Stimulated activated CD4-positive, alpha-beta T cell treated with anti-CD3 and anti-CD28 coated beads, Interleukin-4, amount 100 ng/mL, for 1 hour (primary cell): Measurements from ENCODE around the gene NUMB.

Experiments
- DNase-seq: peaks from one replicate; pipeline ENCODE4 v3.0.0-alpha.2; 2020

The NUMB gene

DNA sequence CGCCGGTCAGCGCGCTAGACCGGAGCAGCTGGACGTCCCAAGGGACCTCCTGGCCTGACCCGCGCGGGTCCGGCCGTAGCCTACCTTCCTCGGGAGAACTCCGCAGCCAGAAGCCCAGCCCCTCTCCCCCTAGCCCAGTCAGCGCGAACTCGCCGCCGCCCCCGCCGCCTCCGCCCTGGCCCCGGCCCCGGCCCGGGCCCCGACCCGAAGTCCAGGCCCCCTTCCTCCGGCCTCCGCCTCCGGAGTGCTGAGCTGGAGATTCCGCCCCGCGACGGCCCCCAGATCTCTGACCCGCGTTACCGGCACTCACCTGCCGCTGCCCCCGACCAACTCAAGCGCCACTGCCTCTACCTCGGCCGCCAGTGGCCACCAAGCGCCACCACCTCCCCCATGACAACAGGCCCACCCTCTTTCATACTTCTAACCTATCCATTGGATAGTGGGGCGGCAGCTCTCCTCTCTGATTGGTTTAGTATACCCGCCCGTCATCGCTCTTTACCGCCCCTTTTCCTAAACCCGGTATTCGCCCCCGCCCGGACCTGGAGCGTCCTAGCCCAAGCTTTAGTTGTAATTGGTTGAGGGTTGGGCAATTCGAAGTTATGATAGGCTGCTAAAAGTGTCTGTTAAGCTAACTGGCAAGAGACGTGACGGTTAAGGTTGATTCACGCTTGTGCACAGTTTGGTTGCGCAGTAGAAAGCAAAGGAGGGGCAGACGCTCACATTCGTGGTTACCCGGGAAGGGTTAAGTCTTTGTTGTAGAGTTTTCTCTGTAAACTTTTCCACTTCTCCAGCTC lies at the start of gene NUMB:
Gene NUMB, minus strand, starts transcription at position 364 of the 794 bp plus-strand sequence. CDS start 102,795 bp downstream, outside the sequence.
- peak; percentile 90 for DNase-seq

DNA sequence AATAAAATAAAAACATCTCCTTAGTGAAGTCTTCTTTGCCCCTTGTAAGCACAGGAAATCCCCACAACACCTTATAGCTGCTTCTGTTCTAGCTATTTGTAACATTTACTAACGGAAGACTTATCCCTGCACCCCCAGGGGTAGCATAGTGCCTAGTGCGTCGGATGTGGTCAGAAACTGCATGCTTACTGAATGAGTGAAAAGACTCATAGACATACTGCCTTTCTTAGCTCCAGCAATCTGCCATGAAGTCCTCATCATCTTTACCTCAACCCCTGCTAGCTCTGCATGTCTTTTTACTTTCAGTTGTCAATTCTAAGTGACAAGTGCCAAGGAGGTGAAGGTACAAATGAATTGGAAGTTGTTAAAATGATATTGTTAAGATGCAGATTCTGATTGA lies 45.3 kb upstream of the NUMB start:
- no peak for DNase-seq

DNA sequence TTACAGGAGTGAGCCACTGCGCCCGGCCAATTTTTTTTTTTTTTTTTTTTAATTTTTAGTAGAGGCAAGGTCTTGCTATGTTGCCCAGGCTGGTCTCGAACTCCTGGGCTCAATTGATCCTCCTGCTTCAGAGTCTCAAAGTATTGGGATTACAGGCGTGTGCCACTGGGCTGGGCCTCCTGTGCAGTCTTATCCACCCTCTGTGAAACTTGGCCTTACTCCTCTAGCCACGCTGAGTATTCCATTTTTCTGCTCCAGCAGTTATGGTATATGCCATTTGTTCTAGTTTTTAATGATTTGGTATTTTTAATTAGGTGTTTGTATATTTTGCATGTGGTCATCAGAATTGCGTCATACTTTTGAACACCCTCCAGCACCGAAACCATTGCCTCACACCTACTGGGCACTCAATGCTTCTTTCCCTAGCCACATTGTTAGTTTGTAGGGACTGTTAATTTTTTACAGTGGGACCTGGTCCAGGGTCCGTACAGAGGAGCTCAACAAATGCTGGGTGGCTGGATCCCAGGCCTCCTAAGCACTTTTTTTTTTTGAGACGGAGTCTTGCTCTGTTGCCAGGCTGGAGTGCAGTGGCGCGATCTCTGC lies 43.8 kb upstream of the NUMB start:
- no peak for DNase-seq

DNA sequence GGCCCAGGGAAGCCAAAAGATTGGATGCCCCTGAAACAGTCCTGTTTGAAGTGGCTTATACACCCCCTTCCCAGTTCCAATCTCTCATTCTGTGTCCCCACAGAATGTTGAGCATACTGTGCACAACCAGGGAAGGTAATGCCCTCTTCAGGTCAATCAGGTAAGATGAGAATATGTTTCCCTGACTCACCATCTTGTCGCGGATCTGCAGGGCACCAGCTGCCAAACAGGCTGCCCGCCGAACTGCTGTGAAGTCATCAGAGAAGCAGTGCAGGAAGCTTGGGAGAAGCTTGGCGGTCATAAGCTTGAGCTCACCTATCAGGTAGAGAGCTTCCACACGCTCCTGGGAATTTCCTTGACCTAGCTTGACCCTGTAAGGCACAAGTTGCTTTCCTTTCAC lies 42.0 kb upstream of the NUMB start:
- DNase-seq = no peak

DNA sequence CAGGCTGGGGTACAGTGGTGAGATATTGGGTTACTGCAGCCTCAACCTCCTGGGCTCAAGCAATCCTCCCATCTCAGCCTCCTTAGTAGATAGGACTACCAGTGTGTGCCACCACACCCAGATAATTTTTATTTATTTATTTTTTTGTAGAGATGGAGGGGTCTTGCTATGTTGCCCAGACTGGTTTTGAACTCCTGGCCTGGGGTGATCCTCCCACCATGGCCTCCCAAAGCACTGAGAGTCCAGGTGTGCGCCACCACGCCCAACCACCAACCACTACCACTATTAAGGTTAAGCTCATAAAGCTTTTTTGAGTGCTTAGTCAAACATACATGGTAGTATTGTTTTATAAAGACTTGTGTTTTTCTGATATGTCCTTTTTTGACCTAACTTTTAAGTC lies 36.2 kb upstream of the NUMB start:
- DNase-seq = no peak

DNA sequence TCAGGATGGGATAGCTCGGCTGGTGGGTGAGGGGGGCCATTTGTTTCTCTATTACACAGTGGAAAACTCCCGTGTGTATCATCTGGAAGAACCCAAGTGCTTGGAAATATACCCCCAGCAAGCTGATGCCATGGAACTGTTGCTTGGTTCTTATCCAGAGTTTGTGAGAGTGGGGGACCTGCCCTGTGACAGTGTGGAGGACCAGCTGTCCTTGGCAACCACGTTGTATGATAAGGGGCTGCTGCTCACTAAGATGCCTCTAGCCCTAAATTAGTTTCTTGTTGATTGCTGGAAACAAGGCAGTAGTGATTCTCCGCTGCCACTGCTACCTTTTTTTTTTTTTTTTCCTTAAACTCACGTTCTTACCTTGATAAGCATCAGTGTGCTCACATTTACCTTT lies 34.3 kb upstream of the NUMB start:
- DNase-seq = no peak

DNA sequence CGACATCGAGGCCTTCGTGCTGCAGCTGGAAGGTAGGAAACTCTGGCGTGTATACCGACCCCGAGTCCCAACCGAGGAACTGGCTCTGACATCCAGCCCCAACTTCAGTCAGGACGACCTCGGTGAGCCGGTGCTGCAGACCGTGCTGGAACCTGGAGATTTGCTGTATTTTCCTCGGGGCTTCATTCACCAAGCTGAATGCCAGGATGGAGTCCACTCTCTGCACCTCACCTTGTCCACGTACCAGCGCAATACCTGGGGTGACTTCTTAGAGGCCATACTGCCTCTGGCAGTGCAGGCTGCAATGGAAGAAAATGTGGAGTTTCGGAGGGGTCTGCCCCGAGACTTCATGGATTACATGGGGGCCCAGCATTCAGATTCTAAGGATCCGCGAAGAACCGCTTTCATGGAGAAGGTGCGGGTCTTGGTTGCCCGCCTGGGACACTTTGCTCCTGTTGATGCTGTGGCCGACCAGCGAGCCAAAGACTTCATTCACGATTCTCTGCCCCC lies 33.8 kb upstream of the NUMB start:
- DNase-seq = no peak

DNA sequence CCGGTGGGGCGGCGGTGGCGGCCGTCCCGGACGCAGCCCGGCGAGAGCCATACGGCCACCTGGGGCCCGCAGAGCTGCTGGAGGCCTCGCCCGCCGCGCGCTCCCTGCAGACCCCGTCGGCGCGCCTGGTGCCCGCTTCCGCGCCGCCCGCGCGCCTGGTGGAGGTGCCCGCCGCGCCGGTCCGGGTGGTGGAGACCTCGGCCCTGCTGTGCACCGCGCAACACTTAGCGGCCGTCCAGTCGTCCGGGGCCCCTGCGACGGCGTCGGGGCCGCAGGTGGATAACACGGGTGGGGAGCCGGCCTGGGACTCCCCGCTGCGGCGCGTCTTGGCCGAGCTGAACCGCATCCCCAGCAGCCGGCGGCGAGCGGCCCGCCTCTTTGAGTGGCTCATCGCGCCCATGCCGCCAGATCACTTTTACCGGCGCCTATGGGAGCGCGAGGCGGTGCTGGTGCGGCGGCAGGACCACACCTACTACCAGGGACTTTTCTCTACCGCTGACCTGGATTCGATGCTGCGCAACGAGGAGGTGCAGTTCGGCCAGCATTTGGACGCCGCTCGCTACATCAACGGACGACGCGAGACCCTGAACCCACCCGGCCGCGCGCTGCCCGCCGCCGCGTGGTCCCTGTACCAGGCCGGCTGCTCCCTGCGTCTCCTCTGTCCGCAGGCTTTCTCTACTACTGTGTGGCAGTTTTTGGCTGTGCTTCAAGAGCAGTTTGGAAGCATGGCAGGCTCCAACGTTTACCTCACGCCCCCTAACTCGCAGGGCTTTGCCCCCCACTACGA lies 33.1 kb upstream of the NUMB start:
- DNase-seq = peak; percentile 73

DNA sequence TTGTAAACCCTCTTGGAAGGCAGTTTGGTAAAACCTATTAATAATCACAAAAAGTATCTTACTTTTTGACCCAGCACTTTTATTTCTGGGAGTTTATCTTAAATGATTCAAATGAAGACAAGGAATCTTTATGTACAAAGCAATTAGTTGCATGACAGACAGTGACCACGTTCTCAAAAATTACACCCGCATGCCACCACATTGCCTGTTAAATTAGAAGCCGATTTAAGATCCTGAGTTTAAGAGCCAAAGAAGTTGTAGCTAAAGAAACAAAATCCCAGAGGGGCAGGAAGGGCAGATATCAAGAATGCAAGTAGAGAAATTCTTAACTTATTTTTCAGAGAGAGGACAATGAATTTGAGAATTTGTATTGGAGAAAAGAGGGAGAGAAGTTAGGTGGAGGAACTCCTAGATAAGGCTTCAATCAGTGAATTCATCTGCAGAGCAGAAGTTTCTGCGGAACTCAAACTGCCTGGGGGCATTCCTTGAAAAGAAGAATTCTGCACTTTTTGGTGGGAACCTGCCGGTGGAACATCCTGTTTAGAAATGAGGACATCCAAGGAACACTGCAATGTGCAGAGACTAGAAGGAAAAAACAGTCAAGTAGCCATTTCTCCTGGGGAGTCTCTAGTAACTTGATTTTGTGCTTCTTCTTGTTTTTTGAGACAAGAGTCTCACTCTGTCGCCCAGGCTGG lies 31.3 kb upstream of the NUMB start:
- no peak for DNase-seq

DNA sequence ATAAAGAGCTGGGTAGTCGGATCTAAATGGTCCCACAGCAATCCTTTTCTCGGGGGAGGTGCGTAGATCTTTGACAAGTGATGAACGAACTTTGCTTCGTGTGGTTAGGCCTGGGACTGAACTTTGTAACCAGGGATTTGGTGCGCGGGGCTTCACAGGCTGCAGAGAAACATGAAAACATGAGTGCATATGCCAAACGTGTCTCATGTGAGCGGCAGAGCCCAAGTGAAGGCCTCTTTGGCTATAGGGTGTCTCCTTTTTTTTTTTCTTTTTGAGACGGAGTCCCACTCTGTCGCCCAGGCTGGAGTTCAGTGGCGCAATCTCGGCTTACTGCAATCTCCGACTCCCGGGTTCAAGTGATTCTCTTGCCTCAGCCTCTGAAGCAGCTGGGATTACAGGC lies 20.3 kb upstream of the NUMB start:
- no peak for DNase-seq

DNA sequence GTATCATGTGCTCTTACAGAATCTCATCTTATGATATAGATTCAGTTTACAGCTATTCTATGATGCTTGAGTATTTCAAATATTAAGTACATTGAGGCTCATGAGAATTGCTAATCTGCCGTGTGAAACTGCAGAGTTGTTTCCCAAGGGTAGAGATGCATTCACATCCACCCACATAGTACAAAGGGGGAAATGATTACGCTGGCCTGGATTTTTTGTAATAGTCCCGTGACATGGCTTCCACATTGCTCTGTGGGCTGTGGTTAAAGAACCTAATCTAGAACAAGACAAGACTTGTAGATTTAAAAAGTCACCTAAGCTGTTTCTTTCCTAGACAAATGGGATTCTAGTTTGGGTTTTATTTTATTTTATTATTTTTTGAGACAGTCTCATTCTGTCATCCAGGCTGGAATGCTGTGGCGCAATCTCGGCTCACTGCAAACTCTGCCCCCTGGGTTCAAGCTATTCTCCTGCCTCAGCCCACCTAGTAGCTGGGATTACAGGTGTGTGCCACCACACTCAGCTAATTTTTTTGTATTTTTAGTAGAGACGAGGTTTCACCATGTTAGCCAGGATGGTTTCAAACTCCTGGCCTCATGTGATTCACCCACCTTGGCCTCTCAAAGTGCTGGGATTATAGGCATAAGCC lies 19.4 kb upstream of the NUMB start:
- DNase-seq = no peak

DNA sequence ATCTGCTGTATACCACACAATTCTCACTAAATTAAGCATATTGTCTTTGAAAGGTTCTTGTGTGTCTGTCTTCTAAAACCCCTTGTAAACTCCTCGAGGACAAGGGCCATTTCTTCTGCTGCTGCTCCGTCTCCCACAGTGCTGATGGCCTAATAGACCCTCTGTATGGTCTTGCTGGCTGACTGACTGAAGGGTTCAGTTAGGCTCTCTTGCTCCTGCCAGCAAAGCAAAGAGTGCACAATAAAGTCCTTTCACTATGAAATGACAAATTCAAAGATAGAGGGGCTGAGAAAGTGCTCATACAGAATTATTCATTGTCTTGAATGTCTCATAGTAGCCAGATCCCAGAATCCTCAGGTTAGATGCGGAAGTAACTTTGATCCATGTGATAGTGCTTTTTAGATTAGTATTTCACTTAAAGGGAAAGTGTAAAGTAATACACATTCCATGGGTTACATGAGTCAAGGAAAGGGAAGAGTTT lies 18.1 kb upstream of the NUMB start:
- no peak for DNase-seq

DNA sequence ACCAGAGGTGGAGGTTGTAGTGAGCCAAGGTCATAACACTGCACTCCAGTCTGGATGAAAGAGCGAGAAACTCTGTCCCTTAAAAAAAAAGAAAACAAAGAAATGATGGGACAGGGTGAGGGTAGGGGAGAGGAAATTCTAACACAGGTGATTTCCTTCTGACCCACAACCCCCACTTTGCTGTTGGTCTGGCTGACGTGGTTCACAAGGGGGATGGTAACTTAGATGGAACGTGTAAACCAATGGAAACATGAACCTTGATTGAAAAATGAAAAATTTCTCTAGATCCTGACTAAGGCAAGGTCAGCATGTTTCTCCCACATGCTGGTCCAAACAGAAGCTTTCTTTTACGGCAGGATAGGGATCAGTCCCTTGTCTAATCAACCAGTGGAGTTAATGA lies 16.6 kb upstream of the NUMB start:
- DNase-seq = no peak

DNA sequence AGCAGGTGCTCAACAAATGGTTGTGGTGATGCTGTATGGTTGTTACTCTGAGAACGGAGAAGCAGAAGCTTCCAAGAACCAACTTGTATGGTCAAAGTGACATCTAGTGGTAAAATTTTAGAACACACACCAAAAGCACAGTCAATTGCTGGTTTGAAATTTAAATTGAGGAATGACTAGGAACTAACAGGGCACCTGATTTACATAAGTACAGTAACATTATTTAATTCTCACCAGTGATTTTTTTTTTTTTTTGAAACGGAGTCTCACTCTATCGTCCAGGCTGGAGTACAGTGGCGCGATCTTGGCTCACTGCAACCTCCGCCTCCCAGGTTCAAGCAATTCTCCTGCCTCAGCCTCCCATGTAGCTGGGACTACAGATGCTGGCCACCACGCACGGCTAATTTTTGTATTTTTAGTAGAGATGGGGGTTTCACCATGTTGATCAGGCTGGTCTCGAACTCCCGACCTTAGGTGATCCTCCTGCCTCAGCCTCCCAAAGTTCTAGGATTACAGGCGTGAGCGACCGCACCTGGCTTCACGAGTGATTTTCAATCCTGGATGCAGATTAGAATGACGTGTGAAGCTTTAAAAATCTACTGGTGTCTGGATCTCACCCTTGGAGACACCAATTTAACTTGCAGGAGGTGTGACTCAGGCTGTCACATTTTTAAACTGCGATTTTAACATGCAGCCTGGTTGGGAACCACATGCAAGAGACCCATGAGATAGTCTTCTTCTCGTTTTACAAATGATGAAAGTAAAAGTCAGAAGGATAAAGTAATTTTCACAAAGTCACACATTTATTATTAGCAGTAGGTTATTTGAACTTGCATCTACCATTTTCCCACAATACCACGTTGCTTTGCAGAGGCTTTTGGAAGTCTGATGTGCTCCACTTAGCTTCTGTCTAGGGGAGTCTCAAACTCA lies 14.1 kb upstream of the NUMB start:
- DNase-seq = no peak

DNA sequence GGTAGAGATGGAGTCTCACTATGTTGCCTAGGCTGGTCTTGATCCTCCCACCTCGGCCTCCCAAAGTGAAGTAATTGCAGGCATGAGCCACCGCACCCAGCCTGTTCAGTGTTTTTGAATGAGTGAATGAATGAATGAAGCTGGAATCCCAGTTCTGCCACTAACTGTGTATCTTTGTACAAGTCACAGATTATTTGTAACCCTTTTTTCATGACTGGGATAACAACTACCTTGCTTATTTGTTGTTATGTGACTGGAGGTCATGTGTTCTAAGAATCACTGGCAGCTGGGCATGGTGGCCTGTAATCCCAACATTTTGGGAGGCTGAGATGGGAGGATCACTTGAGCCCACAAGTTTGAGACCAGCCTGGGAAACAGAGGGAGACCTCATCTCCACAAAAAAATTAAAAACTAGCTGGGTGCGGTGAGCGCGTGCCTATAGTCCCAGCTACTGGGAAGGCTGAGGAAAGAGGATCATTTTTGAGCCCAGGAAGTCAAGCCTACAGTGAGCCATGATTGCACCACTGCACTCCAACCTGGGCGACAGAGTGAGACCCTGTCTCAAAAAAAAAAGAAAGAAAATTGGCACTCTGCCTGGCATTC lies 13.3 kb upstream of the NUMB start:
- DNase-seq = no peak

DNA sequence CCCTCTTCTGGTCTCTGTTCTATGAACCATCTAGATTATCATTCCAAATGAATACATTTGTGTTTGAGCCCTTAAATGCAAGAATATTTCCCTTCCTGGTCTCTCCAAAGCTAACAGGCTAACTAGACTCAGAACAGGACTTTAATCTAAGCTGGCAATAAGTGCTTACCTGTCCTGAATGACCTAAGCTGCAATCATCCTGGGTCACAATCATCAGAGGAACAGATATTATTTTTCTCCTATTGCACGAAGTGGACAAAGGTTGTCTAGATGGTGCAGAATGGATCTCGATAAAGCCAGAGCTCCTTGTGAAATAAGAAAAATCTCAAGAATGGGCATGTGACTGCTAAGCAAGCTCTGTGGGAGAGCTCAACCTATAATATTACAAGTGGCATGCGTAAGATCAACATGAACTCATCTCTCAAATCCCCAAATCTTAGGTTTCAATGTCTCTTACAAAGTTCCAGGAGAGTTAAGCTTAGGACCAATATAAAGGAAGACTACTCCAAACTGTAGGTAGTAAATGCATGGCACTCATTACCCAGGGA lies 10.6 kb upstream of the NUMB start:
- no peak for DNase-seq

DNA sequence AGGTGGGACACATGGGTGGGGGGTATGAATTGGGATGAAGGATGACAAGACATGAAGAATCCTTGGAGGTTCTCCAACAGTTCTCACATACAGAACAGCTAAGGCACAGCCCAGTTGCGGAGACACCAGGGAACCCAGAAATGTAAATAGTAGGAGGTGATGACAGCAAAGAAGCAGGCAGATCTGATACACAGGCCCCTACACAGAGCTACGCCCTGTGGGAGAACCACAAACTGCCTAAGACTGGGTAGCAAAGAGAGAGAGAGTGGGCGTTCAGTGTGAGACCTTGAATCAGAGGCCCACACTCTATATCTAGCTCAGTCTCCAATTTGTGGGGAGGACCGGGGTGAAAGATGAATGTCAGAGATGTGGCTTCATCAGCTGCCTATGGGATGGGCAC lies 9.5 kb upstream of the NUMB start:
- peak; percentile 31 for DNase-seq

DNA sequence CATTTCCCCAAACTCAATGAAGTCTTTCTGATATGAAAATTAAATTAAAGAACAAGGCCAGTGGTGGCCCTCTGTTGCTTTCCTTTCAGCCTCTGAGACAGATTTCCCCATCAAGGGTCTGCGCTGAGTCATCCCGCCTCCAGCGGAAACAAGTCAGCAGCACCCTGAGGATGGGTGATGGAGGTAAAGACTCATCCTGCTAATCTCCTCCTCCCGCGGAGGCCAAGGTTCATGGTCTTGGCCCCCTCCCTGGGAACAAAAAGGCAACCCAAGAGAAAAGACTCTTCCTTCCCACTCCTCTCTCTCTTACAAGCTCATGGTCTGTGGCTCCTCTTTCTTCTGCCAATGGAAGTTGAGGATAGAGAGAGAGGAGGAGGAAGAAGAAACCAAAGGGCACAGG lies 9.0 kb upstream of the NUMB start:
- DNase-seq = peak; percentile 67

DNA sequence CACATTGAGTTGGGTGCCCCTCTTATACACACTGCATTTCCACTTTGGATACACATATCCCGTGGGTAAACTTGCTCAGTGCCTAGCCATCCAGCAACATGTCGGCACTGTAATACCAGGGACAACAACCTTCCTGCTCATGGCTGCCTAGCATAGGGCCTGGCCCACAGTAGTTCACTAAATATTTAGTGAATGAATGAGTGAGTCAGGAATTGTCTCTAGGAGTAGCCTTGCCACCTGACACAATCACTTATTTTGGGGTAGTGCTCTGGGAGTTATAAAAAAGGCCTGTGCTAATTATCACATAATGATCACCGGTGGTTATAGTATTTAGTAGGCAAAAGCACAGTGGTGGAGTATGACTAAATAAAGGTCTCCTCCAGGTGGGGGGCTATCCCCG lies 8.5 kb upstream of the NUMB start:
- DNase-seq = no peak

DNA sequence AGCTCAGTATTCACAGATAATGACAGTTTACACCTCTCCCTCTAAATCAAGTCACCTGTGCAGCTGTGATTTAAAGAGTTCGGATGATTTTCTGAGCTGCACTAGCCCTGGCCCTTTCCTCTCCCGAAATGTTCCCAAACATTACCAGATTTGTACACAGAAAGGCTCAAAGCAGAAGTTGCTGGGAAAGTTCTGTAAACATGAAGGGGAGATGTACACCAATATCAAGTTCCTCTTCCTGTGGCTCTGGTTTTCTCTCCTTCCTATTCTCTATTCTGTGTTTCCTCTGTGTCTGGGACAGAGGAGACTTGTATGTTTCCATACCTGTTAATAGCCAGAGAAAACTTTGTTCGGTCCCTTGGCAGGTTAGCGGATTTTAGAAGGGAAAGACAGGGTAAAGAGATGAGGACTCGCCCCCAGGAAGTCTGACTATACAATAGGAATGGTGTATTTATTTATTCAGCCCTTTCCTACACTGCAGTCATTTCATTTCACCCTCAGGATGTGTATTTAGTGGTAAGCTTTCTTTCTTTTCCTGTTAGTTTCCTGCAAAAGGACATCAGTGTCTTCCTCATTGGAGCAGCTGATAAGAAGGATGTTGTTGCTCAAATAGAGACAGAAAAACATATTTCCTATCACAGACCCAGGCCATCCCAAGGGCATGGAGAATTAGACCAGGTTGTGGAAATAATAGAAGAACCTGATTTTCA lies 7.6 kb upstream of the NUMB start:
- DNase-seq = no peak
